Activated T-cell treated with anti-CD3 and anti-CD28 coated beads, Interleukin-2, amount 50 U/mL, for 1 hour (primary cell): ENCODE results near the gene LMF2.
"Not testable (repeated sequence)": the region's sequence is repeated elsewhere in the genome, so short reads cannot be mapped to it uniquely, and the experiment has no call there.

ENCODE experiments used
- DNase-seq: peaks from one replicate; pipeline ENCODE4 v3.0.0-alpha.2; 2020

Gene LMF2

DNA sequence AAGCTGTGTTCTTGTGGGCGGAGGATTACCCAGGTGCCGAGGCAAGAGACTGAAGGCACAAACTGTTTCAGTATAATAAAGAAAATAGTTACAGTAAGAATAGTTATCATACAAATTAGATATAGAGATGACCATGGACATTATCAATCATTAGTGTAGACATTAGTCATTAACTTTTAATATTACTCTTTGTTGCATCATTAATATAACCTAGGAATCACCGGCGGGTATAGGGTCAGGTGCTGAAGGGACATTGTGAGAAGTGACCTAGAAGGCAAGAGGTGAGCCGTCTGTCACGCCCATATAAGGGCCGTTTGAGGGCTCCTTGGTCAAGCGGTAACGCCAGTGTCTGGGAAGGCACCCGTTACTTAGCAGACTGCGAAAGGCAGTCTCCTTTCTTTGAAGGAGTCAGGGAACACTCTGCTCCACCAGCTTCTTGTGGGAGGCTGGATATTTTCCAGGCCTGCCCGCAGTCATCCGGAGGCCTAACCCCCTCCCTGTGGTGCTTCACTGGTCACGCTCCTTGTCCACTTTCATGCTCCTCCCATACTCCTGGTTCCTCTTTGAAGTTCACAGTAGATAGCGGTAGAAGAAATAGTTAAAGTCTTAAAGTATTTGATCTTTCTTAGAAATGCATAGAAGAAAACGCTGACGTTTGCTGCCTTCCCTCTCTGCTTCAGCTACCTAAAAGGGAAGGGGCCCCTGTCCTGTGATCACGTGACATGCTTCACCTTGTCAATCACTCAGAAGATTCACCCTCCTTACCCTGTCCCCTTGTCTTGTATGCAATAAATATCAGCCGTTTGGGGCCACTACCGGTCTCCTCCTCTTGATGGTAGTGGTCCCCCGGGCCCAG lies 26.6 kb upstream of the LMF2 start:
- DNase-seq, result not testable (repeated sequence)

- DNase-seq, result no peak
Measured at GRCh38 chr22:50532824-50533796, 25.6 kb upstream of the LMF2 start.

DNA sequence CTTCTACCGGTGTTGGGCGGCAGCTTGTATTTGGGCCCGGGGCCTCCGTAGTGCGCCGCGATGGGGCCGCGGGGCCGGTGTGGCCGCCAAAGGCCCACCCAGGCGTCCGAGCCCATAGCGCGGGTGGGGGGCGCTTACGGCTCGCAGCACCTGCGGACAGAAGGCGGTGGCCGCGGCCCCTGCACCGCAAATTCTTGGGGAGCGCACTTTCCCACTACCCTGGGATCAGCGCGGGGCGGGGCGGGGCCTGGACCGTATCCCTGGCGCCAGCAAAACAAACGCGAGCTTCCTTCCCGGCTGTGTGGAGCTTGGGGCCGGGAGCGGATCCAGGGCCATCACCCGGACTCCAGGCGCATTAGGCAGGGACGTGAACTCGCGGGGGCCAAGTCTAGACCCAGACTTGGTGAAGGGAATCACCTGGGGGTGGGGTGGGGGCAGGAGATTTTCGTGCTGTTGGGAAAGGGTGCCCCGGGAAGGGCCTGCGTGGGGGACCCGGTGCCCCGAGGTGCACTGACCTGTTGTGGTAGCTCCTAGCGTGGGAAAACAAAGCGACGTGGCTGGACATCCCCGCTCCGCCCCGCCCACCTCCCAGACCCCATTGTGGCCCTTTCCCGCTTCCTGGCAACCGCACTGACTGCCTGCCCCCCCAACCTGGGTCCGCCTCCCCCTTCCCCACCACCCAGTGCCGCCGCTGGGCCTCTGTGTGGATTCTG lies 24.6 kb upstream of the LMF2 start:
- DNase-seq, result no peak

DNA sequence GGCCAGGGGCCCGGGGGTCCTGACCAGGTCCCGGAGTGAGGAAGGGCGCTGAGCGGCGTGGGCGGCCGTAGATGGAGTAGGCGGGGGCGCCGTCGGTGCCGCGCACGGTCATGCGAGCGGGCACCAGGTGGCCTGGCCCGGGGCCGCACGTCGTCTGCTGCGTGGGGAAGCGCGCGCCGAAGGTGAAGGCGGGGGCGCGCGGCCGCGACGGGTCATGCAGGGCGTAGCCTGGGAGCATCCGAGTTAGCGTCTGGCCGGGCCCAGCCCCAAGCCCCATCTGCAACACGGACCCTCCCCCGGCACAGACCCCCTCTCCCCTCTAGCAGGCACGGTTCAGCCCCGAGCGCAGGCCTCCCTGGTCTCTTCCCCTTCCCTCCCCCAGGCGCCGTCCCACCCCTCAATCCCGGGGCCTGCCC lies 24.1 kb upstream of the LMF2 start:
- DNase-seq, result peak; percentile 64

- DNase-seq, result peak; percentile 79
Measured at GRCh38 chr22:50530877-50531545, 23.5 kb upstream of the LMF2 start.

GRCh38 chr22:50530580-50530876 lies 23.0 kb upstream of the LMF2 start:
- no peak for DNase-seq

DNA sequence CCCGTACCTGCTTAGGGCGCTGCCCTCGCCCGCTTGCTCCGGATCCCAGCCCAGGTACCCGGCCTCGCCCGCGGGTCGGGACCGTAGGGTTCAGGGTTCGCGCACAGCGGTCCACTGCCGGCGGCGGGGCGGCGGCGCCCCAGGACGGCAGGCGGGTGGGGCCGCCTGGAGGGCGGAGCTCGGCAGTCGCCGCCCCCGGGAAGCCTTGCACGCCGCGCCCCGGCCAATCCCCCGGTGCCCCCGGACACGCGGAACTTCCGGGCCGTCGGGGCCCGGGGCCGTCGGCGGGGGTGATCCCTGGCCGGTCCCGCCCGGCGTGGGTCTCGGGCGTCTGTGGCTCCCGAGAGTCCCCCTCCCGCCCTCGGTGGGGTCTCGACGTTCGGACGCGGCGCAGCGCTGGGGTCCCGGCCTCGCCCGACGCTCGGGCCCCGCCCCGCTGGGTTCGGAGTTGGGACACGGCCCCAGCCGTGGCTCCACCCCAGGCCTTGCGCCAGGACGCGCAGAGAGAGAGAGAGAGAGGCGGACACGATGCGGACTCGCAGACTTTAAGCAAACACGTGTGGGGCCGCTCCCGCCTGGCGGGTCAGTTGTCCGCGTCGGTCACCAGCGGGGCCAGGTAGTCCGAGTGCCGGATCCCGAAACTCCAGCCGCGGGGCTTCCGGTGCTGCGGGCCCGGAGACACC lies 22.5 kb upstream of the LMF2 start, which contains the start of gene TYMP:
TYMP (minus strand) TSS at position 116 of the 683 bp plus-strand sequence. CDS start 303 bp downstream, outside the sequence.
- peak; percentile 71 for DNase-seq

DNA sequence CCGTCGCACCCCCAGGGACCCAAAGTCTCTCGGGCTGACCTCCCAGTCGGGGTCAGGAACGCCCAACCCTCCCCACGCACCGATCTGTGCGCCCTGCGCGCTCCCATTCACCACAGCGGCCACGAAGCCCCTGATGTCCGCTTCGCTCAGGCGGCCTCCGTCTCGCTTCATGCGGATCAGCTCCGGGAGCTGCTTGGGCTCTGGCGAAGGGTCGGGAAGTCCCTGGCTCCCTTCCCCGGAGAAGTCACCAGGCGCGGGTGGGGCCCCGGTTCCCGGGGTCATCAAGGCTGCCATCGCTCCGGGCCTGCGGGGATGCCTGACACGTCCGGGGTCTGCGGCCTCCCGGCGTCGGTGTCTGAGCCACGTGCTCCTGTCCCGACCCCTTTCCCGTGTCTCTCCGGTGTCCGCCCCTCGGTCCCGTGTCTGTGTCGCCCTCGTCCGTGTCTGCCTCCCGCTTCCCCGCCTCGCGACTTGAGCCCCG lies 22.0 kb upstream of the LMF2 start:
- DNase-seq, result no peak

DNA sequence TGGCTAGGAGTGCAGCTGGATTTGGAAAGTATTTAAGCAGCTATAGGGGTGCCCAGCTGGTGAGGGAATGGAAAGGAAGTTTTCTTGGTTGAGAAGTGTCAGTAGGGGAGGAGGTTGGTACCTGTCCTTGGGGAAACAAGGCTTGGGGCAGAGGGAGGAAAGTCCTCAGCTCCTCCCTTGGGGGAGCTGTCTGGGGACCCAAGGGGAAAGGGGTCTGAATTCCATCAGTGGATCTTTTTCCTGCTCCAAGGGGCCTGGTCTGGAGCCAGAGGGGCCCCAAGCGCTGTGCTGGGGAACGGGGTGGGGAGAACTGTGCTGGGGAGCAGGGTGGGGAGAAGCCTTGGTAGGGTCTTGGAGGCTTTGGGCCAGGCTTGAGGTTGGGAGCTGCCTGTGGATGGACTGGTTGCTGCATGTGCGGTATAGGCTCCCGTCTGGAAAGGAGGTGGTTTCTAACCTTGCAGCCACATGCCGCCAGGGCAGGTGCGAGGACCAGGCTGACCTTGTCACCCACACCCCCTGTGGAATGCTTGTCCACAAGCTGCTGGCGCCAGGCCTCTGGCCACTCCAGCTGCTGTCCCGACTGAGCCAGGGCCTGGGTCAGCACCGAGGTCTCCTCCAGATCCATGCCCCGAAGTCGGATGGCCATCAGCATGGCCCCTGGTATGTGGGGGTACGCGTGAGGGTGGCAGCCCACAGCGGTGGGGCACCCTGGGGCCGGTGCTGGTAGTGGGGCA lies 21.3 kb upstream of the LMF2 start:
- DNase-seq, result no peak

DNA sequence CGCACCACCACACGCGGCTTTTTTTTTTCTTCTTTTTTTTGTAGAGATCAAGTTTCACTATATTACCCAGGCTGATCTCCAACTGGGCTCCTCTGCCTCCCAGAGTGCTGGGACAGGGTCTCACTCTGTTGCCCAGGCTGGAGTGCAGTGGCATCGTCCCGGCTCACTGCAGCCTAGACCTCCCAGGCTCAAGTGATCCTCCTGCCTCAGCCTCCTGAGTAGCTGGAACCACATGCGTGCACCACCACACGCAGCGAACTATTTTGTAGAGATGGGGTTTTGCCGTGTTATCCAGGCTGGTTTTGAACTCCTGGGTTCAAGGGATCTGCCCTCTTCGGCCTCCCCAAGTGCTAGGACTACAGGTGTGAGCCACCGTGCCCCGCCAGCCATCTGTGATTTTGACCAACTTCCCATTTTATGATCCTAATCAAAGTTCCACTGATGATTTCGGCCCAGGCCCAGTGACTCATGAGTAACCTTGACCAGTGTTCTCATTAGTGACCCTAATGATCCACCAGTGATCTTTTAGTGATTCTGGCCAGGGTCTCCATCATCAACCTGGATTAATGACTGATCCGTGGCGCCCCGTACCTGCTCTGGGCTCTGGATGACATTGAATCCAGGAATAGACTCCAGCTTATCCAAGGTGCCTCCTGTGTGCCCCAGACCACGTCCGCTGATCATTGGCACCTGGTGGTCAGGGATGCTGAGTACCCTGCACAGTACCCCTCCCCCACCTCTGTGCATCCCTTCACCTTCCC lies 20.6 kb upstream of the LMF2 start:
- no peak for DNase-seq

GRCh38 chr22:50526834-50527801 lies 19.6 kb upstream of the LMF2 start:
- peak; percentile 33 for DNase-seq

DNA sequence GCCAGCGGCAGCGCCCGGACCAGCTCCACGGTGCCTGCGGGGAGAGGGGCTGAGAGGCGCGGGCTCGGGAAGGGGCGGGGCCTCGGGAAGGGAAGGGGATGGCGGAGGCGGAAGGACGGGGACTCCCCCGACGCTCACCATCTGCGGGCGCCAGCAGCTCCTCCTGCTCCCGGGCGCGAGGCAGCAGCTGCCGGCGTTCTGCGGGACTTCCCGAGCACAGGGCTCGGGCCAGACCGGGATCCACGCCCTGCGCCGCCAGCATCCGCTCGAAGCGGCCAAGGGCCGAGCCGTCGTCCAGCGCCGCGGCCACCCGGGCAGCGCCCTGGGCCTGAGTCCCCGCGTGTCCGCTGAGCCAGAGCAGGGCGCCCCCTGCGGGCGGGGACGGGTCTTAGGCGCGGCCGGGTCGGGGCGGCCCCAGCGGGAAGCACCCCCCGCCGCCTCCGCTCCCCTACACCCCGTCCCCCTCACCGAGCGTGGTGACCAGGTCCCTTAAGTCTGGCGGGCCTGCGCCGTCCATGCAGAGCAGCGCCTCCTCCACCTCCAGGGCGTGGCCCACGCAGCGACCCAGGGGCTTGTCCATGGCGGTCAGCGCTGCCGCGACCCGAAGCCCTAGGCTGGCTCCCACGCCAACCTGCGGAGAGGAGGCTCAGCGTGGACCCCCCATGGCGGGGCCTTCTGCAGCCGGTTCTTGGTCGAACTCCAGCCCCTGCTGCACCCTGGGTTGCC lies 18.8 kb upstream of the LMF2 start:
- peak; percentile 85 for DNase-seq

GRCh38 chr22:50525858-50526107 lies 18.3 kb upstream of the LMF2 start:
- DNase-seq, result no peak

GRCh38 chr22:50525104-50525857 lies 17.8 kb upstream of the LMF2 start, which contains the start of gene SCO2:
TSS of gene SCO2 (minus strand) at chr22:50525598. CDS start at chr22:50524411, 1,187 bp downstream.
- peak; percentile 98 for DNase-seq

DNA sequence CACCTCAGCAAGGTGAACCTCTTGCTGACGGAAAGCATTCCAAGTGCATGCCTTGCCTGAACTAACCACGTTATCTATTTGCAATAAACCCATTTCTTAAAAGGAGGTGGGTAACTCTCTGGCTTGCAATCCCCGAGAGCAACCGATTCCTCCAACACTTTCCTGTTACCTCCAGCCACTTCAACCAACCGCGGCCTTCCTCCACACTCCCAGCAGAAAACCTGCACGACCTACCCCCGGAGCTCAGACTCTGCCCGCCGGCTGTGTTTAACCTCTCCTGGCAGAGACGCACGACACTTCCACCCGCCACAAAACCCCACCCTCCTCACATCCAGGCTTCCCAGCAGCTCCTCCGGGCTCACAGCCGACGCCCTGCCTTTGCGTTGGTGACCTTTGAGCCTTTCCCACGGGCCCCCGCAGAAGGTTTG lies 17.2 kb upstream of the LMF2 start:
- DNase-seq, result no peak

DNA sequence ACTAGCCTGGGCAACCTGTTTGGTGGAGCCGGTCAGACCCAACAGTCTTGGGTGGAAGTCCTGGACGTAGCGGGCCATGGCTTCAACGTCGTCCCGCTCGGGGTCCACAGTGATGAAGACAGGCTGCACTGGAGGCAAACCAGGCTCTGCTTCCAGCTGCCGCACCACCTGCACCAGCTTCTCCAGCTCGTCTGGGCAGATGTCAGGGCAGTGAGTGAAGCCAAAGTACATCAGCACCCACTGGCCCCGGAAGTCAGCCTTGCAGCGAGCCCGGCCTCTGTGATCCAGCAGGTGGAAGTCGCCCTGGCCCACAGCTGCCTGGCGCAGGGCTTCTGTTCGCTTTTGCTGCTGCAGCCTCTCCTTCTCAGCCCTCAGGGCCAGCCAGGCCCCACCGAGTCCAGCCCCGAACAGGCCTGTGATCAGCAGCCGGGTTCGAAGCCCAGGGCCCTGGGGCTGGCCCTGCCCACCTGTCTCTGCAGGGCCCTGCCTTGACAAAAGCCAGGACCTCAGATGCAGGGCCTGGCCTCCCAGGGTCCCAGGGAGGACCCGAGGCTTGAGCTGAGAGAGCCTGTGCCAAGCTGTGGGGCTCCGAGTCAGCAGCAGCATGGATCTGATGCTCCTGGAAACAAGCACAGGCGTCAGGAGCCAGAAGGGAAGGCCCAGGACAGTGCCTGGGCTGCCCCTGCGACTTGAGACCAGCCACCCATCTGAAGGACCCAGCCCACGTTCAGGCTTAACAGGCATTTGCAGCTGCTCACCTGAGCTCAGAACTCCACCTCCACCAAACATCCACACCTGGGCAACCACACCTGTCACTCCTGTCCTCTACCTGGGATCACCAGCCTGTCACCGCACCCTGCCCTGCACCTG lies 16.5 kb upstream of the LMF2 start:
- no peak for DNase-seq

GRCh38 chr22:50523458-50523805 lies 15.9 kb upstream of the LMF2 start:
- DNase-seq, result no peak
